GM23338 (cell line): ENCODE data around the gene CIZ1. TPM values are rescaled to one million over a fixed set of nuclear protein-coding genes. Genes with fewer than 3 reads are reported as not detected.

Experiments used
- ATAC-seq: fragments of 200-7000 bp; cut with Tn5 transposase; 3 replicates; pipeline ENCODE4 v1.9.1; 2020
- DNase-seq: peaks from one replicate; pipeline ENCODE4 v3.0.0-alpha.2; 2015; ENCODE audit warnings: low spot score
- H2AFZ ChIP-seq: fragments of 200-600 bp; sonication (generic); 2 replicates; pipeline ENCODE4 v1.8.0; 2016; ENCODE audit warnings: antibody characterized with exemption, mild to moderate bottlenecking, moderate library complexity
- H3F3A ChIP-seq: fragments of 200-600 bp; sonication (generic); replicated peaks from 2 replicates; pipeline ENCODE4 v1.8.0; 2017; ENCODE audit warnings: antibody characterized with exemption, mixed run types, low read depth
- H3K27ac ChIP-seq: fragments of 200-600 bp; sonication (generic); 2 replicates; pipeline ENCODE4 v1.6.1; 2016; ENCODE audit warnings: low read depth
- H3K27me3 ChIP-seq: fragments of 200-600 bp; sonication (generic); 2 replicates; pipeline ENCODE4 v1.8.0; 2016; ENCODE audit warnings: mild to moderate bottlenecking, mixed run types, moderate library complexity; ENCODE audit not compliant: insufficient read depth
- H3K36me3 ChIP-seq: fragments of 200-600 bp; sonication (generic); 2 replicates; pipeline ENCODE4 v1.8.0; 2016; ENCODE audit warnings: mild to moderate bottlenecking; ENCODE audit not compliant: insufficient read depth
- H3K4me1 ChIP-seq: fragments of 200-600 bp; sonication (generic); 2 replicates; pipeline ENCODE4 v1.8.0; 2016; ENCODE audit warnings: mild to moderate bottlenecking, moderate library complexity; ENCODE audit not compliant: insufficient read depth
- H3K4me2 ChIP-seq: fragments of 200-600 bp; sonication (generic); 2 replicates; pipeline ENCODE4 v1.7.1; 2017; ENCODE audit warnings: mixed run types
- H3K4me3 ChIP-seq: fragments of 200-600 bp; sonication (generic); 2 replicates; pipeline ENCODE4 v1.6.1; 2016; ENCODE audit warnings: mixed run types
- H3K79me2 ChIP-seq: fragments of 200-600 bp; sonication (generic); replicated peaks from 2 replicates; pipeline ENCODE4 v1.8.0; 2017; ENCODE audit warnings: mild to moderate bottlenecking; ENCODE audit not compliant: insufficient read depth
- H3K9me2 ChIP-seq: fragments of 200-600 bp; sonication (generic); 2 replicates; pipeline ENCODE4 v1.8.0; 2017; ENCODE audit not compliant: insufficient read depth
- H4K20me1 ChIP-seq: fragments of 200-600 bp; sonication (generic); replicated peaks from 2 replicates; pipeline ENCODE4 v1.8.0; 2017; ENCODE audit warnings: mild to moderate bottlenecking; ENCODE audit not compliant: insufficient read depth
- H3K27ac Mint-ChIP-seq: 2 replicates; pipeline ENCODE4 v1.8.0; 2020; ENCODE audit warnings: inconsistent platforms, mild to moderate bottlenecking, moderate library complexity, mixed read lengths
- H3K27me3 Mint-ChIP-seq: 3 replicates; pipeline ENCODE4 v1.8.0; 2022; ENCODE audit warnings: low read depth, mild to moderate bottlenecking, moderate library complexity, mixed read lengths, inconsistent platforms; ENCODE audit not compliant: insufficient read depth, poor library complexity
- H3K36me3 Mint-ChIP-seq: 3 replicates; pipeline ENCODE4 v1.8.0; 2021; ENCODE audit warnings: low read depth, mild to moderate bottlenecking, inconsistent platforms, moderate library complexity, mixed read lengths
- H3K4me1 Mint-ChIP-seq: 3 replicates; pipeline ENCODE4 v1.8.0; 2020; ENCODE audit warnings: mild to moderate bottlenecking, inconsistent platforms, mixed read lengths
- H3K4me3 Mint-ChIP-seq: 3 replicates; pipeline ENCODE4 v1.8.0; 2021; ENCODE audit warnings: moderate library complexity, mild to moderate bottlenecking, inconsistent platforms, mixed read lengths
- H3K9me3 Mint-ChIP-seq: 3 replicates; pipeline ENCODE4 v1.8.0; 2020; ENCODE audit warnings: moderate library complexity, mild to moderate bottlenecking, inconsistent platforms, mixed read lengths
- CREB1 ChIP-seq: fragments of 250-450 bp; sonication (Bioruptor Pico); IDR thresholded peaks from 2 replicates; pipeline ENCODE4 v1.5.0; 2020; ENCODE audit warnings: low read depth, mild to moderate bottlenecking, moderate library complexity
- EZH2phosphoT487 ChIP-seq: fragments of 200-600 bp; sonication (generic); IDR thresholded peaks from one replicate; pipeline ENCODE4 v1.8.1; 2018; ENCODE audit warnings: antibody characterized with exemption; ENCODE audit not compliant: unreplicated experiment
- POLR2AphosphoS5 ChIP-seq: IDR thresholded peaks from 2 replicates; pipeline ENCODE4 v1.6.1; 2016; ENCODE audit warnings: antibody characterized with exemption, low read depth
- STAT1 ChIP-seq: IDR thresholded peaks from one replicate; pipeline ENCODE4 v1.6.1; 2016; ENCODE audit warnings: antibody characterized with exemption; ENCODE audit not compliant: unreplicated experiment
- polyA plus RNA-seq: library from polyadenylated mRNA; unstranded; fragments of >200 nt; fragmentation: Nextera tagmentation; extraction: Ambion mirVana; gene quantifications from 2 replicates; pipeline ENCODE4 v1.2.1, GENCODE V29; 2016
- total RNA-seq: library from RNA; depleted of rRNA; stranded (reverse); fragments of >200 nt; shearing (Covaris generic); gene quantifications from 2 replicates; pipeline ENCODE4 v1.2.3, GENCODE V29; 2014
- TF ChIP-seq, protein P1 (sequence below), 2 experiments: fragments of 200-600 bp in 1 of 2; sonication (generic) in 1 of 2; conservative IDR thresholded peaks; 2 replicates each; pipeline versions ENCODE4 v1.5.1 to v1.6.1; 2016 to 2017; ENCODE audit warnings: antibody characterized with exemption in 2 of 2, low read depth in 2 of 2, mild to moderate bottlenecking in 2 of 2, moderate library complexity in 1 of 2

CIZ1 gene
- total and polyA plus RNA-seq, 2 experiments from 2014 or later = 49.6 to 61.4 TPM

DNA sequence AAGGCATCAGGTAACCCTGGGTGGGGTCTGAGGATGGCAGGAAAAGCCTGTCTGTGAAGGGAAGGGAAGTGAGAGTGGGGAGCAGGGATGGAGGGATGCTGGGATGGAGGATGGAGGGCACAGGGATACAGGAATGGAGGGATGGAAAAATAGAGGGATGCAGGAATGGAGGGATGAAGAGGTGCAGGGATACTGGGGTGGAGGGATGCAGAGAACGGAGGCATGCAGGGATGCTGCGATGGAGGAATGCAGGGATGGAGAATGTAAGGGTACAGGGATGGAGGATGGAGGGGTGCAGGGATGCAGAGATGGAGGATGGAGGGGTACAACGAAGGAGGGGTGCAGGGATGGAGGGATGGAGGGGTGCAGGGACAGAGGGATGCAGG, 72.9 kb downstream of the CIZ1 start:
- Mint-ChIP-seq H3K36me3 (peaks cover 30% of the 10 kb centered on the region), H3K4me1 (peaks cover 10% of the 10 kb centered on the region), H3K9me3 (no peaks in the 10 kb centered on the region), H3K4me3 (no peak overlapping the region; the same call in 2 of the 3 replicates), H3K27ac (no peak overlapping the region), H3K27me3 (peaks cover 19% of the 10 kb centered on the region)
- TF ChIP-seq POLR2AphosphoS5 = no peak
- TF ChIP-seq, protein P1, sequence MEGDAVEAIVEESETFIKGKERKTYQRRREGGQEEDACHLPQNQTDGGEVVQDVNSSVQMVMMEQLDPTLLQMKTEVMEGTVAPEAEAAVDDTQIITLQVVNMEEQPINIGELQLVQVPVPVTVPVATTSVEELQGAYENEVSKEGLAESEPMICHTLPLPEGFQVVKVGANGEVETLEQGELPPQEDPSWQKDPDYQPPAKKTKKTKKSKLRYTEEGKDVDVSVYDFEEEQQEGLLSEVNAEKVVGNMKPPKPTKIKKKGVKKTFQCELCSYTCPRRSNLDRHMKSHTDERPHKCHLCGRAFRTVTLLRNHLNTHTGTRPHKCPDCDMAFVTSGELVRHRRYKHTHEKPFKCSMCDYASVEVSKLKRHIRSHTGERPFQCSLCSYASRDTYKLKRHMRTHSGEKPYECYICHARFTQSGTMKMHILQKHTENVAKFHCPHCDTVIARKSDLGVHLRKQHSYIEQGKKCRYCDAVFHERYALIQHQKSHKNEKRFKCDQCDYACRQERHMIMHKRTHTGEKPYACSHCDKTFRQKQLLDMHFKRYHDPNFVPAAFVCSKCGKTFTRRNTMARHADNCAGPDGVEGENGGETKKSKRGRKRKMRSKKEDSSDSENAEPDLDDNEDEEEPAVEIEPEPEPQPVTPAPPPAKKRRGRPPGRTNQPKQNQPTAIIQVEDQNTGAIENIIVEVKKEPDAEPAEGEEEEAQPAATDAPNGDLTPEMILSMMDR (conservative IDR thresholded peaks at IDR 0.05; ENCODE audit: low read depth in 2 of 2) = no peak
- no peak for TF ChIP-seq STAT1
- no peak for TF ChIP-seq EZH2phosphoT487
- Histone ChIP-seq H3K27ac (no peak overlapping the region), H3K4me1 (peaks cover 6% of the 10 kb centered on the region; the same call in 1 of the 2 replicates), H3K27me3 (no peaks in the 10 kb centered on the region), H3F3A (peaks cover 7% of the 10 kb centered on the region; the same call in 1 of the 2 replicates), H3K4me3 (peak overlapping the region; percentile 45), H4K20me1 (peaks cover 5% of the 10 kb centered on the region; the same call in 1 of the 2 replicates), H3K4me2 (peak overlapping the region; percentile 72), H3K79me2 (no peaks in the 10 kb centered on the region), H2AFZ (no peak overlapping the region), H3K9me2 (no peaks in the 10 kb centered on the region), H3K36me3 (no peaks in the 10 kb centered on the region)
- DNase-seq = no peak
- no peak for ATAC-seq

DNA sequence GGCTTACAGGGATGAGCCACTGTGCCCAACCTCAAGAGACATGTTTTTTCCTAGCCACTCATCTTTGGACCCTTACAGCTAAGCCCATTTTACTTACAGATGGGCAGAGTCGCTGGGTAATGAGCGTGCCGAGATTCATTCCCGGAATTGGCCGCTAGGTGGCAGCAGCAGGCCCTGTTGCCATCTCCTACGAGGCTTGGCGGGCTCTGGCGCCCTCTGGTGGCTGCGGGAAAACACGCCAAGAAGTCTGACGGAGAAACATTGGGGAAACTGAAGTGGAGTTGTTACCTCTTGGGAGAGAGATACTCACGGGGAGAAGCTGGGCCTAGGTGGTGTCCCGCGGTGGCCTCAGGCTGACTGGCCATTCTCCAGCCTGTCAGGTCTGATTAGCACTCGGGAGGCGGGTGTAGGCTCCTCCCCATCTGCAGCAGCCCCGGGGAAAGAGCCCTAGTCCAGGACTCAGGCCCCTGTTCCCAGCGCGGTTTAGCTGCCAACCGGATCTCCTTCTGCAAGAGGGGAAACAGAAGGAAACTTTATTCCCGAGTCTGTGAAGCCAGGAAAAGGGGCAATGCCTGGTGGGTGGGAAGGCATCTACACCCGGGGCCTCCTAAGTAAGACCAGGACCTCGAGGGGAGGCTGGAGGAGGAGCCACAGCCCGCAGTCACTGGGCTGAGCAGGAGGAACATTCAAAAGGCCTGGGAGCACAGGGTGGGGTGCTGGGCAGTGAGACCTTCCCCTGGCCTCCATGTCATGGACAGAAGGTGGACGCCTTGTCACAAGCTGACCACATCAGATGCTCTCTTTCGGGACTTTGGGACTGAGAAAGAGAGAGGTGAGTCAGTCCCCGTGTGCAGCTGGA, 73.5 kb downstream of the CIZ1 start:
- peak overlapping the region; percentile 45 for H3K4me3 ChIP-seq
- Mint-ChIP-seq H3K4me3 (peak overlapping the region; percentile 59), H3K27me3 (peaks cover 19% of the 10 kb centered on the region), H3K9me3 (no peaks in the 10 kb centered on the region), H3K36me3 (peaks cover 28% of the 10 kb centered on the region), H3K27ac (no peak overlapping the region), H3K4me1 (peaks cover 10% of the 10 kb centered on the region)
- peaks cover 5% of the 10 kb centered on the region; the same call in 1 of the 2 replicates for H4K20me1 ChIP-seq
- peak; percentile 94 for DNase-seq
- no peak overlapping the region for H2AFZ ChIP-seq
- peaks cover 6% of the 10 kb centered on the region; the same call in 1 of the 2 replicates for H3K4me1 ChIP-seq
- H3K36me3 ChIP-seq = no peaks in the 10 kb centered on the region
- peak; percentile 90 for ATAC-seq
- peak overlapping the region; percentile 72 for H3K4me2 ChIP-seq
- TF ChIP-seq POLR2AphosphoS5 (no peak), CREB1 (peak; percentile 82)
- TF ChIP-seq, protein P1 (conservative IDR thresholded peaks at IDR 0.05; ENCODE audit: low read depth in 2 of 2) = peak; percentile 100
- H3K9me2 ChIP-seq = no peaks in the 10 kb centered on the region
- peaks cover 7% of the 10 kb centered on the region; the same call in 1 of the 2 replicates for H3F3A ChIP-seq
- no peaks in the 10 kb centered on the region for H3K27me3 ChIP-seq
- no peak overlapping the region for H3K27ac ChIP-seq
- no peaks in the 10 kb centered on the region for H3K79me2 ChIP-seq
